SK-N-SH treated with all-trans-retinoic acid at 6 μM for 48 hours (cell line): Measurements from ENCODE around the gene RCAN1.

Experiments
- ARNTL ChIP-seq: fragments of 450-650 bp; formaldehyde crosslinking; IDR thresholded peaks from 2 replicates; pipeline ENCODE4 v1.5.0; 2020; ENCODE audit warnings: low read depth, mild to moderate bottlenecking, moderate library complexity, borderline replicate concordance
- CSDC2 ChIP-seq: fragments of 250-450 bp; sonication (Bioruptor Pico); IDR thresholded peaks from 2 replicates; pipeline ENCODE4 v1.5.0; 2020; ENCODE audit warnings: mild to moderate bottlenecking, moderate library complexity
- PATZ1 ChIP-seq: fragments of 250-450 bp; sonication (Bioruptor Pico); IDR thresholded peaks from 2 replicates; pipeline ENCODE4 v1.8.0; 2020; ENCODE audit warnings: mild to moderate bottlenecking, moderate library complexity, borderline replicate concordance
- POU6F1 ChIP-seq: fragments of 250-450 bp; sonication (Bioruptor Pico); IDR thresholded peaks from 2 replicates; pipeline ENCODE4 v1.8.0; 2021; ENCODE audit warnings: low read depth, mild to moderate bottlenecking, moderate library complexity, borderline replicate concordance
- RARB ChIP-seq: fragments of 250-450 bp; sonication (Bioruptor Pico); IDR thresholded peaks from 2 replicates; pipeline ENCODE4 v1.8.0; 2021; ENCODE audit warnings: mild to moderate bottlenecking, moderate library complexity
- ZC3H10 ChIP-seq: fragments of 250-450 bp; sonication (Bioruptor Pico); IDR thresholded peaks from 2 replicates; pipeline ENCODE4 v1.5.1; 2021; ENCODE audit warnings: mild to moderate bottlenecking, moderate library complexity
- ZFP30 ChIP-seq: fragments of 450-650 bp; formaldehyde crosslinking; IDR thresholded peaks from 2 replicates; pipeline ENCODE4 v1.5.0; 2022; ENCODE audit warnings: mild to moderate bottlenecking, moderate library complexity

- no peak for TF ChIP-seq POU6F1 (CRISPR knock-in tag)
- no peak for TF ChIP-seq PATZ1 (CRISPR knock-in tag)
- TF ChIP-seq RARB = no peak
- TF ChIP-seq ZC3H10 (CRISPR knock-in tag) = no peak
- no peak for TF ChIP-seq ZFP30 (CRISPR knock-in tag)
- TF ChIP-seq CSDC2 = no peak
- no peak for TF ChIP-seq ARNTL (CRISPR knock-in tag)
Measured at GRCh38 chr21:34565238-34565637, 49.7 kb downstream of the RCAN1 start.
